HL-60/S4 treated with retinoic acid at 250 ng/mL for 4 days and 3 days (cell line): Measurements from ENCODE around the gene PLCB2.

Source experiments
- in situ Hi-C: fragments of 300-500 bp; cut with MboI; formaldehyde crosslinking; loops from 2 replicates; pipeline ENCODE4 v1.7.0; 2022; ENCODE audit warnings: low sequenced_read_pairs

PLCB2 gene, protein sequence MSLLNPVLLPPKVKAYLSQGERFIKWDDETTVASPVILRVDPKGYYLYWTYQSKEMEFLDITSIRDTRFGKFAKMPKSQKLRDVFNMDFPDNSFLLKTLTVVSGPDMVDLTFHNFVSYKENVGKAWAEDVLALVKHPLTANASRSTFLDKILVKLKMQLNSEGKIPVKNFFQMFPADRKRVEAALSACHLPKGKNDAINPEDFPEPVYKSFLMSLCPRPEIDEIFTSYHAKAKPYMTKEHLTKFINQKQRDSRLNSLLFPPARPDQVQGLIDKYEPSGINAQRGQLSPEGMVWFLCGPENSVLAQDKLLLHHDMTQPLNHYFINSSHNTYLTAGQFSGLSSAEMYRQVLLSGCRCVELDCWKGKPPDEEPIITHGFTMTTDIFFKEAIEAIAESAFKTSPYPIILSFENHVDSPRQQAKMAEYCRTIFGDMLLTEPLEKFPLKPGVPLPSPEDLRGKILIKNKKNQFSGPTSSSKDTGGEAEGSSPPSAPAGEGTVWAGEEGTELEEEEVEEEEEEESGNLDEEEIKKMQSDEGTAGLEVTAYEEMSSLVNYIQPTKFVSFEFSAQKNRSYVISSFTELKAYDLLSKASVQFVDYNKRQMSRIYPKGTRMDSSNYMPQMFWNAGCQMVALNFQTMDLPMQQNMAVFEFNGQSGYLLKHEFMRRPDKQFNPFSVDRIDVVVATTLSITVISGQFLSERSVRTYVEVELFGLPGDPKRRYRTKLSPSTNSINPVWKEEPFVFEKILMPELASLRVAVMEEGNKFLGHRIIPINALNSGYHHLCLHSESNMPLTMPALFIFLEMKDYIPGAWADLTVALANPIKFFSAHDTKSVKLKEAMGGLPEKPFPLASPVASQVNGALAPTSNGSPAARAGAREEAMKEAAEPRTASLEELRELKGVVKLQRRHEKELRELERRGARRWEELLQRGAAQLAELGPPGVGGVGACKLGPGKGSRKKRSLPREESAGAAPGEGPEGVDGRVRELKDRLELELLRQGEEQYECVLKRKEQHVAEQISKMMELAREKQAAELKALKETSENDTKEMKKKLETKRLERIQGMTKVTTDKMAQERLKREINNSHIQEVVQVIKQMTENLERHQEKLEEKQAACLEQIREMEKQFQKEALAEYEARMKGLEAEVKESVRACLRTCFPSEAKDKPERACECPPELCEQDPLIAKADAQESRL

DNA sequence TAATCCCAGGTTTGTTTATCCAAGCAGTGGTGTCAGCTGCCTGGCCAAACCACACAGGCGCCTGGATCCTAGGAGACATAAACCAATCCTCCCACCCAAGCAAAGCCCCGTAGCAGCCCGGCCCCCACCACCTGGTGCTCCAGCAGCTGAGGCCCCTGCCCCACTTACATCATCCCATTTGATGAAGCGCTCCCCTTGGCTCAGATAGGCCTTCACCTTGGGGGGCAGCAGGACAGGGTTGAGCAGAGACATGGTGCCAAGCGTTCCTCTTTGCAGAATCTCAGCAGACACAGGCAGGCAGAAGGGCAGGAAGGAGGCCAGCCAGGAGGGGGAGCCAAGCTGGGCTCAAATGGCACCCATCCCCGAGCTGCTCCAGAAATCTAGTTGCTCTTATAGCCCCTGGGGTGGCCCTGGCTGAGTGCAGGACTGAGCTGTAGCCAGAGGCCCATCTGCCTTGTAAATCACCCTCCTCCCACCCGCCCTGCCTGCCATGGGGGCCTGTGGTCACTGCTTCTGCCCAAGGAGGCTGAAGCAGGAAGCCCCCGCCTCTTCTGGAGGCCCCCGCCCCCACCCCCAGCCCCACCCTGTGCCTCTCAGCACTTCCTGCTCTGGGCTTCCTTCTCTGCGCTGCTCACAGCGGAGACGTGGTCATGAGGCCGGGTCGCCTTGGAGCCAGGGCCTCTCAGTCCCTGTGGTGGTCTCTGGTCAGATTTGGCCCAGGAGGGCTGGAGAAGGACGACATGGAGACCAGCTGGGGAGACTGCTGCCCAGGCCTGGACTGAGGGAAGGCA is at the start of gene PLCB2:
TSS of gene PLCB2 (minus strand) at position 515 of the 791 bp plus-strand sequence. CDS start at position 252, 263 bp downstream.
- in situ Hi-C loops, result no loop called here

DNA sequence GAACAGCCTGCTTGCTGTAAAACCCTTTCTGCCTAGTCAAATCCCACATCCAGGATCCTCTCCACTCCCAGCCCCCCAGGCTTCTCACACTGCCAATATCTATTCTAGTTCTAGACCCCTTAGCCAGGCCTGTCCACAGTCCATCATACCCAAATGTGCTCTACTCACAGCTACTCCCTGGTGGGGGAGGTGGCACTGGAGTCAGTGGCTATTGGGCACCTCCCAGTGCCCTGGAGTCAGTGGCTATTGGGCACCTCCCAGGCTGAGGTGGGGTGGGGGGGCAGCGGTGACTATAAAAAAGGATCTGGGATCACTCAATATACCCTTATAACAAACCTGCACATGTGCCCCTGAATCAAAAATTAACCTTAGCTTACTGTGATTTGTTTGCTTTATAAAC is 49.5 kb upstream of the PLCB2 start:
- in situ Hi-C loops, result no loop called here

DNA sequence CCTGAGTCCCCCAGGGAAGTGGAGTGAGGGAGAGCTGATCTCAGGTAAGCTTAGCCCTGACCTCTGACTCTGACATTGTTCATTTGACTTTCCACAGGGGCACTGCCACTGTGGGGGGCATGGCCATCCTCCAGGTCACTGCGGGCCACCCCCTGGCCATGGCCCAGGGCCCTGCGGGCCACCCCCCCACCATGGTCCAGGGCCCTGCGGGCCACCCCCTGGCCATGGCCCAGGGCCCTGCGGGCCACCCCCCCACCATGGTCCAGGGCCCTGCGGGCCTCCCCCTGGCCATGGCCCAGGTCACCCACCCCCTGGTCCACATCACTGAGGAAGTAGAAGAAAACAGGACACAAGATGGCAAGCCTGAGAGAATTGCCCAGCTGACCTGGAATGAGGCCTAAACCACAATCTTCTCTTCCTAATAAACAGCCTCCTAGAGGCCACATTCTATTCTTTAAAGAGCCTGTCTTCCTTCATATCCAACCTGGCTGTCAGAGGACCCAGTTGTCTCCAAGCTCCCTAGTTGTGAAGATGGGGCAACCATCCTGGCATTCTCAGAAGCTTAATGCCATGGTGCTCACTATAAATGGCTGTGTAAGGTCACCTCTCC is 48.3 kb upstream of the PLCB2 start:
- in situ Hi-C loops, result no loop called here

DNA sequence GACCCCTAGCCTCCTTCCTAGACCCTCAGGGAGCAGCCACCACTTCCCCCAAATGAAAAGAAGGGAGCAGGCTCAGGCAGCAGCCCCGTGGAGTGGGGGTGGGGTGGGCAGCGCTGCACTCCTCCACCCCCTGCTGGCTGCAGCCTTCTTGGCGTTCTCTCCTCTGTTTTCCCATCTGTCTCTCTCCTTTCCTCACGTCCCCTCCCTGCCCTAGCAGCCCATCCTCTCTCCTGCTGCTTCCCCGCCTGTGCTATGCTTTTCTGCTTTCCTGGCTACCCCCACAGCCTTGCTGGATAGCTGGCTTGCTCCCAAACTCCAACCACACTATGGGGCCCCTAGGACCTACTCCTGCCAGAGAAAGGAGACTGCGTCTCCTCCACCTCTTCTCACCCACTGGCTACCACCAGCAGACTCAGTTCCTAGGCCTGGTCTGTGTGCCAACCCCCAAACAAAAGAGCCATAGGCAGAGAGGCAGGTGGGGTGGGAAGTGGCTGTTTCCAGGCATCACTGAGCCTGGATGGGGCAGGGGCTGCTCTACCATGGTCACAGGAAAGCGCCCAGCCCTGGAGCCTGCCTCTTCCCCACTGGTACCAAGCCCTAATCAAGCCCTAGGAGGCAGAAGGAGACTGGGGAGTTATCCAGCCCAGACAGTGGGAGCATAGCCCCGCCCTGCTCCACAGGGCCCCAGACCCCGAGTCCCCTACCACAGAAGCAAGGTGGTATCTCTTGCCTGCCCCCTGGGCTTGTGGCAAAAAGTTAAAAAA is 46.9 kb upstream of the PLCB2 start:
- in situ Hi-C loops, result no loop called here

DNA sequence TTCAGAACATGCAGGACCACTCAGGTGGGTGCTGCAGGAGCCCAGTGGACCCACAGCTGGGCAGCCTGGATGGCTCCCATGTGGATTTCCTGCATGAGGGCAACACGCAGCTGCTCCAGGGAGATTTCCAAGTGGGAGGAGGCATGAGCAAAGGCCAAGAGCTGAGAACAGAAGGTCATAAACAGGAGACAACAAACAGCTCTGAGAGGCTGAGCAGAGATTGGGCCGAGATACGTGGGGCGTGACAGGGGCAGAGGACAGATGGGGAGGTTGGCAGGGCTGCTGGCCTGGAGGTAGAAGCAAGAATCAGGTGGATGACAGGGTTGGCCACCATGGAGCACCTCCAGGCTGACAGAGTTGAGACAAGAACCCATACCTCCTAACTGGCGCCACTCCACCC is 46.0 kb upstream of the PLCB2 start:
- in situ Hi-C loops, result no loop called here

DNA sequence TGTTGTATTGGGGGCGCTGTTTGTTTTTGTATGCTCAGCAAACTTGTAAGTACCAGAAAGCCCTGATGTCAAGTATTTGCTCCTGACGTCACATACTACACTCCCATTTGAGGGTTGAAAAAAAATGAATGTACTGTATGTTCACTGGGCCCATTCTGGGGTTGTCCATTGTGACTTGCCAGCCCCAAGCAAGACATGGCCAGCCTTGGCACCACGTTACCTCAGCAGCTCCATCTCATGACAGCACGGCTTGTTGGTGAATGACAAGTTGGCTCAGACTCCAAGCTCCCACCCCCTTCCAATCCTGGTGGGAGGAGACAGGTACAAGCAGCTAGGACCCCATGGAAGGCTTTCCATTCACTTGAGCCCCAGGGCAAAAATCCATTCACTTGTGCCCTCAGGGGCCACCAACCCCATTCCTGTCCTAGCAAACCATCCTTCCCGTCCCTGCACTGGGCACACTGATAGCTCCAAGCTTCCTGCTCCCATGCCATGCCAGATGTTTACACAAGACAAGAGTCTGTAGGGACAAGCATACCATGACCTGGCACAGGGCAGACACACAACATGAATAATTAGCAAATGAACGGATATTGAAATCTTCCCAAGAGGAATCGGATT is 44.7 kb upstream of the PLCB2 start:
- in situ Hi-C loops, result no loop called here

DNA sequence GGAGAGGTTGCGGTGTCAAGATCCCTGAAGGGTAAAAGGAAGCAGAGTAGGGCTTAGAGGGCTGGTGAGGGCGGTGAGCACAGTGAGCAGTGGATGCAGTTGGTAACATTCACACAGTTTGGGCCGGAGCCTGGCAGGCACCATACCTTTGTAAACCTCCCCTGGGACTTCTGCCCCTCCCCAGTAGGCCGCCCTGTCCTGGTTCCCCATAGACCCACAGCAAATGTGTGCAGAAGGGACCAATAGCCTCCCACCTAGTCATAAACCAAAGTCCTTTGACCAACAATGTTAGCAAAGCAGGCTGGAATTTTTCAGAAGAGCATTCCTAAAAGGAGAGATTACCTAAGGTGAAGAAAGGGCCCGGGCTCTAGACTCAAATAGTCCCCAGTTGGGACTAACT is 41.4 kb upstream of the PLCB2 start:
- in situ Hi-C loops, result no loop called here

DNA sequence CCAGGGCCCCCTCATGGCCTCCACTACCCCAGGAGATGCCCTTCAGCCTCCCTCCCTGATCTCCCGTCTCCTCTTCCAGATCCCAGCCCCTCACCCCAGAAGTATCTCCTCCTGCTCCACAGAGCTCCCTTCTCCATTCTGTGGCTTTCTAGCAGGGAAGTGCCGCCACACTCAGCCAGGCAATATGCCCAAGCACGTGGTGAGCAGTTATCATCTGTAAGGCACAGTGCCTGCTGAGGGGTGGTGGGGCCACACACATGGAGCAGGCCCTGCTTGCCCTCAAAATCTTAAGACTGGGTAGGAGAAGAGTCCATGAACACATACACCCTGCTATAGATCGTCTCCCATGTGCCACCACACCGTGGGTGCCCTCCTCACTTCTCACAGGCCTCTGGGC is 40.7 kb upstream of the PLCB2 start:
- in situ Hi-C loops, result no loop called here

DNA sequence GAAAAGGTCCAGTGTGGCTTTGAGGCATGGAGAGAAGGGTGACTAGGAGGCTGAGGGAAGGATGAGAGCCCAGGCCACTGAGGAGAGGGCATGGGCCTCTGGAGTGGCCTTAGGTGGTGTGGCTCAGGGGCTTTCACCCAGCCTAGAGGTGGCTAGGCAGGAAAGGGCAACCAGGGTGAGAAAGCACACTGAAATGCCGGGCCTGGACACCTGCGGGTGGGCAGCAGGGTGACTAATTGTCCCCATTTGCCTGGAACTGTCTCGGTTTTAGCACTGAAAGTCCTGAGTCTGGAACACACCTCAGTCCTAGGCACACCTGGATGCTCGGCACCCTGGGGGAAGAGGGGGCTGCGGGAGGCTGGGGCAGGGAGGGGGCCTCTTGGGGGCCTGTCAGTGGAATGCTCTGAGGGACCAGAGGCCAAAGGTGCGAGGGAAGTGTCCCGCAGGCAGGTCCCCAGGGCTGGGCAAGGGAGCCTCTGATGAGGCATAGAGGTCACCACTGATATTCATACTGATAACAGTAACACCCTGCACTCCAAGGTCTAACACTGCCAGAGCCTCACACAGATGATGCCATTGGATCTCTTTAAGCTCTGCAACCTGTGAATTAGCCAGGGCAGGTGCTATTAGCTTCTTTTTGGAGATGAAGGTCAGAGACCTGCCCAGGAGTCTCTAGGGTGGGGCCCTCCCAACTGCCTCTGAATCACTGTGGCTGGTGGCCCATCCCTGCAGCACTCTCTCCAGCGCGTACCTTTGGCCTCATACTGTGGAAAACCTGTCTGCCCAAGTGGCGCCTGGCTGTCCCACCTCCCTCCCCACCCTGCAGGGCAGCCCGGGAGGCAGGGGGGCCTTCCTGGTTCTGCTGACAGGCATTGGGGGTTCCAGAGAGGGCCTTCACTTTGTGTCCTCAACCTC is 40.1 kb upstream of the PLCB2 start:
- in situ Hi-C loops, result no loop called here

DNA sequence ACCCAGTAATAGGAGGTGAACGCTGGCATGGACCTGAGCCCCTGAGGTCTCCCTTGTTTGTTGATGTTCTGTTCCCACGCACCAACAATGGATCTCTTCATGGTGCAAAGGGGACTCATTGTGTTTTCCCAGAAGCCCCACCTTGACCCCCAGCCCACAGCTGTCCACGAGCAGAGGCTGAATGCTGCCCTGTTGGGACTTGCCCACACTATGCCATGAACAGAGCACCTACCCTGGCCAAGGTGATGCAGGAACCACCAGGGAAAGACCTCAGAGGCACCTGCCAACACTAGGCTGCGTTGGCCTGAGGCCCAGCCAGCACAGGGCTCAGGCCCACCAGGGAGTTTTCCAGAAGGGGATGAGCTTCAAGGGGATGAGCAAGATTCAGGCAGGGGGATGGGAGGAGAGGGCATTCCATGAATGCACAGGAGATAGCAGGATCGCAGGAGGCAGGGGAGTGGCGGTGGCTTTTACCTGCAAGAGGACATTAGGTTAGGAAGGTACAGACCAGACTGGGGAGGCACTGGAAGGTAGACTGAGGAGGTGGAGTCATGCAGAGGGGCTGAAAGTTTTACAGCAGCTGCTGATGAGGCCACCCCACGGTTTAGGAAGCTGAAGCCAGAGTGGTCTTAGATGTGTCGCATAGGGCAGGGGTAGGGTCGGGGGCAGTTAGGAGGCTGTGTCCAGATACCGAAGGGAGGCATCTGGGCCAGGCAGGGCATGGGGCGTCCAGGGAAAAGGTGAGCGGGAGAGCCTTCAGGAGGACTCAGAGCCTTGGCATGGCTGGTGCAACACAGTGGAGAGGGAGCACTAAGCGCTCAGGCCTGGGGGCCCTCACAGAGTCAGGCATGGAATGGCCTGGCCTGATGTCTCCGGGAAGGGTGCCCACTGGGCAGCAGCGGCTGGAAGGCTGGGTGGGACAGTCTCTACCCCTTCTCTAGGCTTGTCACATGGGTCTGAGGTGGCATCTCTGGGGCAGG is 39.1 kb upstream of the PLCB2 start:
- in situ Hi-C loops, result no loop called here

DNA sequence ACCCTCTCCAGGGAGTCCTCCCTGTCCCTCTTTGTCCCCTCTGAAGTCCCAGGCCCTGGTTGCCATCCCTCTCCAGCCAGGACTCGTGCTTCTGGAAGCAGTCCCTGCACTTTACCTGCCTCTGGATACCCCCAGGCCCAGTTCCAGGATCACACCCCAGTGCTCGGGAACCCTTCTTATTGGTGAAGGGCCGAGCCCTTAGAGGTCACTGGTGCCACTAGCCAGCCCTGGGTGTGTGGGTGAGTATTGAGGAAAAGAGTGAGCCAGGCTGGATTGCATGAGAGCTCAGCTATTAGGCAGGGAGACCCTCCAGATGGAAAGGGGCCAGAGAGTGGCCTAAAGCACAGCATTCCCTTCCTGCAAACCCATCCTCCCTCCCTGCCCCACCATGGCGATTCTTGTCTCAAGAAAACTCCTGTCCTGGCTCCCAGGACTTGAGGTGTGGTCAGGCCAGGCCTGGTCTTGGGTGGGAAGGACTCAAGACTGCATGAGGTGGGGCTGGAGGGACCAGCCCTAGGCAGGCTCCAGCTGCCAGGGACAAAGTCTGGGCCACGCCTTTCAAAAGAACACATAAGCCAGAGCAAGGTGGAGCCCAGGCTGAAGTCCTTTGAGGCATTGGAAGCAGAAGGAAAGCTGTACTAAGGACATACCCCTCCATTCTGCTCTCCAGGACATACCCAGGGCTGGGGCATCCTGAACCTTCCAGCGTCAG is 38.3 kb upstream of the PLCB2 start:
- in situ Hi-C loops, result no loop called here

DNA sequence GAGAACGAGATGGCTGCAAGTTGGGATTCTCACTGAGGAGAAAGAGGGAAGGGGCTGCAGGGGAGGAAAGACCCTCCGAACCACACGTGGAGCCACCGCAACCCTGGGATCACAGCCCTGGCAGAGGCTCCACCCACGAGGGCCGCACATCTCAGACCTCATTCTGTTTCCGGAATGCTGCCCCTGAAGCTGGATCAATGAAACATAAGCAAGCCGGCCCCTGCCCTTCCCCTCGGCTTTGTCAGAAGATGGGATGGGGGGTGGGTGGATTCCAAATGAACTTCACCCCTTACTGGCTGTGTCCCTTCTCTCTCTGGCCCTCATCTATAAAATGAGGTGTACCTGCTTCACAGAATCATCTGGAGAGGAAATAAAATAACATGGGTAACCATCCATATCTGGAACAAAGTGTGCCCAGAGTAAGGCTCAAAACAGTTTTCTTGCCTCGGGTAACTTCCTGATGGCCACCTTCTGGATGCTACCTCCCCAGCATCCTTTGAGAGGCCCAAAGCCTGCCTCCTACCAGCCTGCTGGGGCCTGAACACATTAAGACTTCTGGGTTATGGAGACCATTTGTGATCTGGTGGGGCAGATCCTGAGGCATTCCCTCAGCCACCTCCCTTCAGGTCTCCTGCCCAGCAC is 37.6 kb upstream of the PLCB2 start:
- in situ Hi-C loops, result no loop called here

DNA sequence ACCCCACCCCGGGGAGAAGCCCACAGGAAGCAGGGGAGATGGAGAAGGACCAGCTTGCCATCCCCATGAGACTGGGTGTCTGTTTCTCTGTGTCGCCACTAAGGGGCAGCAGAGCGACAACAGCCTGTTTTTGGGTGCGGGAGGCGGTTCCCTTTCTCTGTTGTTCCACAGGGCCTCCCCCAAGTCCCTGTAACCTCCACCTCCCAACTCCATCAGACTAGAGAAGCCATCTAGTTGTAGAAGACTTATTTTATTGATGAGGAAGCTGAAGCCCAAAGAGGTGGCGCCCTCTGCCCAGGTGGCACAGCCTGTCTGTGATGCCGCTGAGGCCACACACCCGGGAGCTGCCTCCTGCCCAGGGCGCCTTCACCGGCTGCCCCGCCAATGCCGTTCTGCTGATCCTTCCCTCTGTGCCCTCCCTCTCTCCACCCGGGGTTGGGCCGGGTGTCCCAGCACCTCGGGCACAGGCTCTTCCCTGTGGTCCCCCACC is 36.9 kb upstream of the PLCB2 start:
- in situ Hi-C loops, result no loop called here

DNA sequence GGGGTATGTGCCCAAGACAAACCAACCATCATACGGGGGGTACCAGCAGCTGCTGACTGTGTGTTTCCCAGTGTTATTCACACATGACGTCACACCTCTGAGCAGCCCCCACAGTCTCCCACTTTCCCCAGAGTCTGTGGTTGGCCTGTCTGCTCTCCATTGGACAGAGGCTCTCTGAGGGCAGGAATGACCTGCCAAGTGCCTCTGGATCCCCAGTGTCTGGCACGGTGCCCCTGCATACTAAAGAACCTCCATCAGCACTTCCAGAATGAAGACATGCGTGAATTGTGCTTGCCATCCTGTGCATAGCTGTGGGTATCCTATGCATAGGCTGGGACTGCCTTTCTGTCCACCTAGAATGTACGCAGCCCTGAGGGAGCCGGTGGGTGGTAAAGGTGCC is 36.5 kb upstream of the PLCB2 start:
- in situ Hi-C loops, result no loop called here

DNA sequence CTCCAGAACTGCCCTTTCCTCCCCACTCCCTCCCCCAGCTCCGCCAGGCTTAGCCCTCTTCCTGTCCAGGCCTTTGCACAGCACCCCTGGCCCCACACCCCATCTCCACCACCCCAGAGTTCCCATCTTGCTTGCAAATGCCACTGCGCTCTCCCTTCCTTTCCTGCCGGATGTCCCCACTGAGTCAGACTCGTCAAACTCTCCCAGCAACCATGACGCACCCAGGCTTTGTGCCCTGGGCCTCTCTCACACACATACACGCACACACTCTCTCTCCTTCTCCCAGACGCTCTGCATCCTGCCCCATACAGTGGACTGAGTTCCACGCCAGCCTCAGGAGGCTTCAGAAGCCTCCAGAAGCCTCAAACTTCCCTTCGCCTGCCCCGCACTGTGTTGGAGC is 35.8 kb upstream of the PLCB2 start:
- in situ Hi-C loops, result no loop called here
